Measurements from ENCODE around the gene ASCL1.

Gene ASCL1

DNA sequence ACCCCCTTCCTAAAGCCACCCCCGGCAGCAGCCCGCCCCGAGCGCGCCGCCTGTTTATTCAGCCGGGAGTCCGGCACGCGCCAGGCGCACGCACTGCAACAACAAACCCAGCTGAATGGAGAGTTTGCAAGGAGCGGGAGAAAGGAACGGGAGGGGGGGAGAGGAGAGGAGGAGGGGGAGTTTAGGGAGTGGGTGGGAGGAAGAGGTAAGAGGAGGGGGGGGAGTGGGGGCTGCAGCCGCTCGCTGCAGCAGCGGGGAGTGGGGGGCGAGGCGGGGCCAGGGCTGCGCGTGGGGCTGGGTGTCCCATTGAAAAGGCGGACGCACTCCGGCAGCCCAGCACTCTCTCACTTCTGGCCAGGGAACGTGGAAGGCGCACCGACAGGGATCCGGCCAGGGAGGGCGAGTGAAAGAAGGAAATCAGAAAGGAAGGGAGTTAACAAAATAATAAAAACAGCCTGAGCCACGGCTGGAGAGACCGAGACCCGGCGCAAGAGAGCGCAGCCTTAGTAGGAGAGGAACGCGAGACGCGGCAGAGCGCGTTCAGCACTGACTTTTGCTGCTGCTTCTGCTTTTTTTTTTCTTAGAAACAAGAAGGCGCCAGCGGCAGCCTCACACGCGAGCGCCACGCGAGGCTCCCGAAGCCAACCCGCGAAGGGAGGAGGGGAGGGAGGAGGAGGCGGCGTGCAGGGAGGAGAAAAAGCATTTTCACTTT is at the start of gene ASCL1:
TSS of gene ASCL1 (plus strand) at position 336 of the 712 bp plus-strand sequence. CDS start 571 bp downstream, outside the sequence.
- TF ChIP-seq, protein P1, sequence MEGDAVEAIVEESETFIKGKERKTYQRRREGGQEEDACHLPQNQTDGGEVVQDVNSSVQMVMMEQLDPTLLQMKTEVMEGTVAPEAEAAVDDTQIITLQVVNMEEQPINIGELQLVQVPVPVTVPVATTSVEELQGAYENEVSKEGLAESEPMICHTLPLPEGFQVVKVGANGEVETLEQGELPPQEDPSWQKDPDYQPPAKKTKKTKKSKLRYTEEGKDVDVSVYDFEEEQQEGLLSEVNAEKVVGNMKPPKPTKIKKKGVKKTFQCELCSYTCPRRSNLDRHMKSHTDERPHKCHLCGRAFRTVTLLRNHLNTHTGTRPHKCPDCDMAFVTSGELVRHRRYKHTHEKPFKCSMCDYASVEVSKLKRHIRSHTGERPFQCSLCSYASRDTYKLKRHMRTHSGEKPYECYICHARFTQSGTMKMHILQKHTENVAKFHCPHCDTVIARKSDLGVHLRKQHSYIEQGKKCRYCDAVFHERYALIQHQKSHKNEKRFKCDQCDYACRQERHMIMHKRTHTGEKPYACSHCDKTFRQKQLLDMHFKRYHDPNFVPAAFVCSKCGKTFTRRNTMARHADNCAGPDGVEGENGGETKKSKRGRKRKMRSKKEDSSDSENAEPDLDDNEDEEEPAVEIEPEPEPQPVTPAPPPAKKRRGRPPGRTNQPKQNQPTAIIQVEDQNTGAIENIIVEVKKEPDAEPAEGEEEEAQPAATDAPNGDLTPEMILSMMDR (IDR thresholded peaks at IDR 0.05; ENCODE audit: extremely low read depth, missing control alignments): no peak
- DNase-seq (ENCODE audit: low spot score): peak; percentile 75

DNA sequence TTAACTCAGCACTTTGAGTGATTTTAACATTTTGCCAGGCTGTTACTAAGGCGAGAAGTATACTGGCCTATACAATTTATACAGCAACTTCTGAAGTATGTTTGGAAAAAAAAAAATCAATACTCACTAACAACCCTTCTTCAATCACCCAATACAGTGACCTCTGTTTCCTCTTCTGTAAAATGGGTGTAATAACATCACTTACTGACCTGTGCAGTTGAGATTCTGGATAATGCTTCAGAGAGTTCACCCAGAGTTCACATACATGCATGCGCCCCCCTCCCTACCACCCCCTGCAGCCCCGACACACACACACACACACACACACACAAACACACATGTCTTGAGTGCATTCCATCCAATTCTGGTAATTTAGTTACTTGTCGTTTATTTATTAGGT is 49.6 kb upstream of the ASCL1 start:
- TF ChIP-seq, protein P1 (IDR thresholded peaks at IDR 0.05; ENCODE audit: extremely low read depth, missing control alignments): no peak
- no peak for DNase-seq (ENCODE audit: low spot score)

DNA sequence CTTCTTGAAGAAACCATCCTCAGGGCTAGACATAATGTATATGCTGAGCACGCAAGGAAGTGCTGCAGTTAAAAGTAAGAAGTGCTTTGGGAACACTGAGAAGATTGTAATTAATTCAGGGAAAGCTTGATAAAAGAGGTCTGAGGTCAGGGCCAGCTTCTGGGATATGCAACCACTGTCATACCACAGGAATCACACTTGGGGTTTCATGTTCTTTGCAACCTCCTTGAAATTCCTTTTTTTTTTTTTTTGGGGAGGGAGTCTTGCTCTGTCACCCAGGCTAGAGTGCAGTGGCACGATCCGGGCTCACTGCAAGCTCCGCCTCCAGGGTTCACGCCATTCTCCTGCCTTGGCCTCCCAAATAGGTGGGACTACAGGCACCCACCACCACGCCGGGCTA is 47.3 kb upstream of the ASCL1 start:
- TF ChIP-seq, protein P1 (IDR thresholded peaks at IDR 0.05; ENCODE audit: extremely low read depth, missing control alignments): no peak
- DNase-seq (ENCODE audit: low spot score): no peak

DNA sequence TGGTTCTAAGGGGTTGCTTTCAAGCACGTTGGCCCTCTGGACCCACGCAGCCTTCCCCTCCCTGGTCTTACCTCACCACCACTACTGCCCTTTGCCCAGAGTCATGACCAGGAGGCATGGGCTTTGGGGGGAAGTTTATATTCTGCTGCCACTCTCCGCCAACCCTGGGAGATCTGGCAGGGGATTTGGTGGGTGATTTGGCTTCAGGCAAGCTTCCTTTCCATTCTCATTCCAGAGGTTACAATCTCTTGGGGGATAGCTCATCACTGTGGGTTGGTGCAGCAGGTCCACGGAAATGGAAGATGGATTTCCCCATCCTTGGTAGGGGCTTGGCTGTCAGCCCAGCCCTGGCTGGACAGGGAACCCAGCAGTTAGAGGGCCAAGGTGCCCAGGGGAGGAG is 46.7 kb upstream of the ASCL1 start:
- TF ChIP-seq, protein P1 (IDR thresholded peaks at IDR 0.05; ENCODE audit: extremely low read depth, missing control alignments): no peak
- no peak for DNase-seq (ENCODE audit: low spot score)

DNA sequence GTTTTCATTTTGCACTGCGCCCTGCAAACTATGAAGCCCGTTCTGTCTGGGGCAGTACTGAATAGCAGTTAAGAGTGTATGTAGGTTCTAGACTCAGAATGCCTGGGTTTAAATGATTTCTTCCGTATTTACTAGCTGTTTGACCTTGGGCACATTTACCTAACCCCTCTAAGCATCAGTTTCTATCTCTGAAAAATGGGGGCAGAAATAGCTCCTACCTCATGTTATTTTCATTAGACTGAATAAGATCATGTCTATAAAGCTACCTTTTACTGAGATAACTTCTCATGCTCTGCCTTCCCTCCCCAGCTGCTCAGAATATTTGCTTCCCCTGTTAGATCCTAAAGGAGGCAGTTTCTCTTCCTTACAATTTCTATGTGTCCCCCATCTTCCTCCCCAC is 46.2 kb upstream of the ASCL1 start:
- TF ChIP-seq, protein P1 (IDR thresholded peaks at IDR 0.05; ENCODE audit: extremely low read depth, missing control alignments): no peak
- DNase-seq (ENCODE audit: low spot score): no peak

DNA sequence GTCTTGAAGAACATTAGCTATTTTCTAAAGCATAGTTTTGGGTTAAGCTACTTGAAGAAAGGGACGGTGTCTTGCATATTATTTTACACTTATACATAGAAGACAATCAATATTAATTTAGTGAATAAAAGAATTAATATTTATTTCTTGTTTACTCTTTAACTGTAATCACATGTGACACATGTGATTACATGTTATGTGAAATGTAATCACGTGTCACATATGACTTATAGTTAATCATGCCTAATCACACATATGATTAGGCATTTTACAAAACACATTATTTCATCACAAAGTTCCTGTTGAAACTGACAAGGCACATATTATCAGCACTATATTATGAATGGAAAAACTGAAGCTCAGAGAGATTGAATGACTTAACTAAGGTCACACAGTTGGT is 45.2 kb upstream of the ASCL1 start:
- TF ChIP-seq, protein P1 (IDR thresholded peaks at IDR 0.05; ENCODE audit: extremely low read depth, missing control alignments): no peak

DNA sequence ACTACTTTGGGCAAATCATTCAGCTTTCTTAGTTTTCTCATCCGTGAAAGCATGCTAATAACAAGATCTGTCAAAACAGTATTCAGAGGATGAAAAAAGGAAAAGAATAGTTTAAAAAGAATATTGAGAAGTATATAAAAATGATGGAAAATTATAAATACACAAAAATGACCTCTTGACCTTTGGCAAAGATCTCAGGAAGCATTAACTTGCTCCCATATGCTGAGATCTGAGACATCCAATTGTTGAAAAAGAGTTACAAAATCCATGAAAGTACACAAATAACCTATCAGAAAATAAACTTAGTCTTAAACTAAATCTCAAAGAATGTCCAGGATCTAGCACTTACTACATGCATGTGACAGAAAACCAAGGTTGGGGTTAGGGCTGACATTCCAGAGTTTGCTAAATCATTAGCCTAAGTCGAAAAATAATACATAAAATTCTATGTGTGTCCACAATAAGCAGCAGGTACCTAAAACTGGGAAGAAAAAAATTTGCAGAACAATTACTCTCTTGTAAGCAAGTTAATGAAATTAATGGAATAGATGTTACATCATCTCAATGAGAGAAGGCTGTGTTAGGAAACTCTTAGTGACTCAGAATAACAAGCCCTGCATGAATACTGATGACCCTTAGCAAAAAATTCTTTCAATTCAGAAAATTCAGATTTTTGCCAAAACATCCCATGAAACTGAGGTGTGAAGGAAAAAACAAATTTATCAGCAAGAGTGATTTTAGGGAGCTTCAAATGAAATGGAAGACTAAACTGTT is 43.8 kb upstream of the ASCL1 start:
- TF ChIP-seq, protein P1 (IDR thresholded peaks at IDR 0.05; ENCODE audit: extremely low read depth, missing control alignments): no peak
- no peak for DNase-seq (ENCODE audit: low spot score)

More for the DNA sequence above, 45.2 kb upstream of the ASCL1 start:
- no peak for DNase-seq (ENCODE audit: low spot score)
